ENCODE measurements around the gene TRAK1.

TRAK1 gene

DNA sequence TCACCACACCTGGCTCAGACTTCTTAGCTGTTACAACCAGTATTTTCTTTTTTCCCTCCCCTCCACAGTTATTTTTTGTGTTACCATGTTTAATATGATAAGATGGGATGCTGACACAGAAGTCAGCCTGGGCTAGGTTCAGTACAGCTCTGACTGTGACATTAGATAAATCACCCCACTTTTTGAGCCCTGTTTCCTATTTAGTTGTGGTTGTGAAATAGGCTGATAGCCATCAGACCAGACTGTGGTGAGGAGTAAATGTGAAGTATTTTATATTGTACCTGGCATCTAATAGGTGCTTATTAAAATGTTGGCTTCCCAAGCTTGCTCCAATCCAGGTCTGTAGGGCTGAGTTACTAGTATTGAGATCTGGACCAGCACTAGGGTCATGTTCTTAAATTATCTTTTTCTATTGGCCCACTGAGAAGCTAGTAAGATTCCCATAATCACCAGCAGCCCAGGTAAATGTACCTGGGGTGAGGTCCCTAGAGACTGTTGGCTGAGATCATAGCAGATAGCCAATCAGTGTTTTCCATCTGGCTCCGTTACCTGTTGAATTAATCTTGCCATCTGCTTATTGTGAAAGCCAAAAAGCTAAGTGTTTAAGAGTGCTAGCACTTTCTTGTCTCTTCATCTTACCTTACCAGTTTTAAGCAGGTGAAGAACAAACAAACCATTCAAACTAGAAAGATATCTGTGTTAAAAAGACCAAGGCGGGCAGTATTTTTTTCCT lies 113.9 kb downstream of the TRAK1 start:
- no peak for DNase-seq (ENCODE audit: extremely low spot score)
- ChIA-PET POLR2A (no interaction called here), CTCF (interaction anchor here (1.7 kb wide), 1 partner anchor 13 kb away, joined by 12 read pairs; no protein-coding TSS in a partner anchor)
- TF ChIP-seq BHLHE40 (IDR thresholded peaks at IDR 0.05; ENCODE audit: borderline replicate concordance) (no peak), CTBP1 (IDR thresholded peaks at IDR 0.05; ENCODE audit: borderline replicate concordance) (no peak), L3MBTL2 (conservative IDR thresholded peaks at IDR 0.05) (no peak), ELF4 (IDR thresholded peaks at IDR 0.05) (no peak), ZNF384 (IDR thresholded peaks at IDR 0.05) (no peak), FOXM1 (IDR thresholded peaks at IDR 0.05; ENCODE audit: borderline replicate concordance) (no peak), ARNT (IDR thresholded peaks at IDR 0.05) (no peak), SUZ12 (IDR thresholded peaks at IDR 0.05) (no peak), SP1 (IDR thresholded peaks at IDR 0.05) (no peak), TARDBP (IDR thresholded peaks at IDR 0.05) (no peak), LEF1 (IDR thresholded peaks at IDR 0.05; ENCODE audit: borderline replicate concordance) (no peak), NFRKB (IDR thresholded peaks at IDR 0.05) (no peak), FOXA1 (IDR thresholded peaks at IDR 0.05) (no peak), FOXK2 (IDR thresholded peaks at IDR 0.05) (no peak)
- TF ChIP-seq, protein P1, sequence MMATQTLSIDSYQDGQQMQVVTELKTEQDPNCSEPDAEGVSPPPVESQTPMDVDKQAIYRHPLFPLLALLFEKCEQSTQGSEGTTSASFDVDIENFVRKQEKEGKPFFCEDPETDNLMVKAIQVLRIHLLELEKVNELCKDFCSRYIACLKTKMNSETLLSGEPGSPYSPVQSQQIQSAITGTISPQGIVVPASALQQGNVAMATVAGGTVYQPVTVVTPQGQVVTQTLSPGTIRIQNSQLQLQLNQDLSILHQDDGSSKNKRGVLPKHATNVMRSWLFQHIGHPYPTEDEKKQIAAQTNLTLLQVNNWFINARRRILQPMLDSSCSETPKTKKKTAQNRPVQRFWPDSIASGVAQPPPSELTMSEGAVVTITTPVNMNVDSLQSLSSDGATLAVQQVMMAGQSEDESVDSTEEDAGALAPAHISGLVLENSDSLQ (IDR thresholded peaks at IDR 0.05): no peak

DNA sequence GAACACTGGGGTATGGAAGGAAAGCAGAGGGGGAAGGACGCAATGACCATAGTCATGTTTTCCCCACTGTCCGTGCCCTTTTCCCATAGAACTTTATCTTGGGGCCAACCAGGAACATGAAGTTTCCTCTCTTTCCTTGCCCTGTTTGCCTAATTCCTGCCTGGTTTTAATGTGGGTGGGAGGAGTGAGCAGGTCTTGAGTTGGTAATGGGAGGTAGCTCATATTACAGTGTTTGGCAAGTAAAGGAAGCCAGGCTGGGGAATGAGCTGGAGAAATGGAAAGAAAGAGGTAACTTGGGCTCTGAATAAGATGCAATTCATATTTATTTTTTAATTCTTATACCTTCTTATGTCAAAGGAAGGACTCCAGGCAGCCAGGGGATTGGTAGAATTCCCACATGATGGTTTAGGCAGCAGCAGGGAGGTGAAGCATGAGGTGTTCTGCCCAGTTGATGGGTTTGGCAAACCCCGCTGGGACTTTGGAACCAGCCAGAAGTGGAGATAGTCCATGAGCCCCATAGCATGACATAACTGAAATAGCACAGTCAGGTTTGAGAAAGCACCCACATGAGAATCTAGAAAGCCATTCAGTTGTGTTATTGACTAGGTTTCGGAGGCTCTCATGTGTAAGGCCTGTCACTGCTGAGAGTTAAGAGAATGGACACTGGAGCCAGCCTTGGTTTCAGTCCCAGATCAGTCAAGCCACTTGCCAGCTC lies 114.8 kb downstream of the TRAK1 start:
- ChIA-PET CTCF (interaction anchor here (0.7 to 1.7 kb wide), 3 partner anchors 14 to 352 kb away, joined by 3 to 12 read pairs (median 4); no protein-coding TSS in a partner anchor), POLR2A (no interaction called here)
- TF ChIP-seq NFRKB (IDR thresholded peaks at IDR 0.05): no peak
- TF ChIP-seq ARNT (IDR thresholded peaks at IDR 0.05): no peak
- TF ChIP-seq ZNF384 (IDR thresholded peaks at IDR 0.05): no peak
- TF ChIP-seq BHLHE40 (IDR thresholded peaks at IDR 0.05; ENCODE audit: borderline replicate concordance): no peak
- no peak for TF ChIP-seq SUZ12 (IDR thresholded peaks at IDR 0.05)
- no peak for TF ChIP-seq FOXA1 (IDR thresholded peaks at IDR 0.05)
- TF ChIP-seq L3MBTL2 (conservative IDR thresholded peaks at IDR 0.05): no peak
- TF ChIP-seq LEF1 (IDR thresholded peaks at IDR 0.05; ENCODE audit: borderline replicate concordance): no peak
- no peak for DNase-seq (ENCODE audit: extremely low spot score)

GRCh38 chr3:42209917-42210316 lies 118.8 kb downstream of the TRAK1 start:
- POLR2A ChIA-PET: no interaction called here
- DNase-seq (ENCODE audit: extremely low spot score): no peak
- TF ChIP-seq NFRKB (IDR thresholded peaks at IDR 0.05) (no peak), ELF4 (IDR thresholded peaks at IDR 0.05) (no peak), CTBP1 (IDR thresholded peaks at IDR 0.05; ENCODE audit: borderline replicate concordance) (no peak), BHLHE40 (IDR thresholded peaks at IDR 0.05; ENCODE audit: borderline replicate concordance) (no peak), ARNT (IDR thresholded peaks at IDR 0.05) (no peak), FOXA1 (IDR thresholded peaks at IDR 0.05) (no peak)
- CTCF ChIA-PET: interaction anchor here (0.5 kb wide), 1 partner anchor 678 kb away, joined by 8 read pairs; no protein-coding TSS in a partner anchor

GRCh38 chr3:42210726-42211125 lies 119.6 kb downstream of the TRAK1 start:
- TF ChIP-seq FOXA1 (IDR thresholded peaks at IDR 0.05) (no peak), LEF1 (IDR thresholded peaks at IDR 0.05; ENCODE audit: borderline replicate concordance) (no peak), NFRKB (IDR thresholded peaks at IDR 0.05) (no peak), FOXK2 (IDR thresholded peaks at IDR 0.05) (no peak), SUZ12 (IDR thresholded peaks at IDR 0.05) (no peak), BHLHE40 (IDR thresholded peaks at IDR 0.05; ENCODE audit: borderline replicate concordance) (no peak), ELF4 (IDR thresholded peaks at IDR 0.05) (no peak), SP1 (IDR thresholded peaks at IDR 0.05) (no peak)
- ChIA-PET POLR2A (no interaction called here), CTCF (no interaction called here)
- DNase-seq (ENCODE audit: extremely low spot score): no peak

DNA sequence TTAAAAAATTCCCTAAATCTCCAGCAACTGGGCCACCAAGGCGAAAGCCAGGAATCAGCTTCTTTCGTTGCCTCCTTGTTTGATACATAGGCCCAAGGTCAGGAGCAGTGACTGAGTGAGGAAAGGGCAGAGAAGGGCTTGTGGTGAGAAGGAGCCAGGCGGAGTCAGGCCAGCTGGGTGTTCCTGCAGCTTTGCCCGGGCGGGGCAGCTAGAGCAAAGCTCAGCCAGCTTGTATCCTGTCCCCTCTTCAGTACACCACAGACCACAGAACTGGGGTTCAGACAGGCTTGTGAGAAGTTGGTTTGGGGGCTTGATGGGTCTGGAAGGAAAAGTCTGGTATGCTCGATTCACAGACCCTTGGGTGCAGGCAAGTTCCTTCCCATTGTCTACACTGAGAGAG lies 122.3 kb downstream of the TRAK1 start:
- DNase-seq (ENCODE audit: extremely low spot score): no peak
- CTCF ChIA-PET: no interaction called here
- TF ChIP-seq BHLHE40 (IDR thresholded peaks at IDR 0.05; ENCODE audit: borderline replicate concordance): no peak
- no peak for TF ChIP-seq HDGF (IDR thresholded peaks at IDR 0.05; ENCODE audit: borderline replicate concordance)
- TF ChIP-seq FOXK2 (IDR thresholded peaks at IDR 0.05): no peak

GRCh38 chr3:42214064-42214463 lies 122.9 kb downstream of the TRAK1 start:
- no peak for DNase-seq (ENCODE audit: extremely low spot score)
- CTCF ChIA-PET: interaction anchor here (0.9 to 1.1 kb wide), 2 partner anchors 9 to 23 kb away, joined by 3 to 6 read pairs; no protein-coding TSS in a partner anchor
- TF ChIP-seq ELF4 (IDR thresholded peaks at IDR 0.05) (no peak), BHLHE40 (IDR thresholded peaks at IDR 0.05; ENCODE audit: borderline replicate concordance) (no peak), SUZ12 (IDR thresholded peaks at IDR 0.05) (no peak), FOXA1 (IDR thresholded peaks at IDR 0.05) (no peak), NFRKB (IDR thresholded peaks at IDR 0.05) (no peak), L3MBTL2 (conservative IDR thresholded peaks at IDR 0.05) (no peak), FOXK2 (IDR thresholded peaks at IDR 0.05) (no peak), LEF1 (IDR thresholded peaks at IDR 0.05; ENCODE audit: borderline replicate concordance) (no peak)
- TF ChIP-seq, protein P1 (IDR thresholded peaks at IDR 0.05): no peak
- POLR2A ChIA-PET: interaction anchor here (0.8 kb wide), 1 partner anchor 214 kb away, joined by 3 read pairs; no protein-coding TSS in a partner anchor

More for the DNA sequence above, 122.3 kb downstream of the TRAK1 start:
- POLR2A ChIA-PET: no interaction called here

All from HEK293T (cell line).